ENCODE measurements around the gene TUT4.

The TUT4 gene

DNA sequence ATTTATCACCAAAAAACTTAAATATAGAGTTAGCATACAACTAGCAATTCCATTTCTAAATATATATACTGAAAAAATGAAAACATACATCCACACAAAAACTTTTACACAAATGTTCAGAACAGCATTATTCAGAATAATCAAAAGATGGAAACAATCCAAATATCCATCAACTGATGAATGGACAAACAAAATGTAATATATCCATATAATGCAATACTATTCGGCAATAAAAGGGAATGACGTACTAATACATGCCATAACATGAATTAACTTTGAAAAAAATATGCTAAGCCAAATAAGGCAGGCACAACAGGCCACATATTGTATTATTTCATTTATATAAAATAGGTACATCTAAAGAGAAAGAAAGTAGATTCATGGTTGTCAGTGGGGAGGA lies 33.9 kb downstream of the TUT4 start:
- DNase-seq (ENCODE audit: low read depth) = no peak

DNA sequence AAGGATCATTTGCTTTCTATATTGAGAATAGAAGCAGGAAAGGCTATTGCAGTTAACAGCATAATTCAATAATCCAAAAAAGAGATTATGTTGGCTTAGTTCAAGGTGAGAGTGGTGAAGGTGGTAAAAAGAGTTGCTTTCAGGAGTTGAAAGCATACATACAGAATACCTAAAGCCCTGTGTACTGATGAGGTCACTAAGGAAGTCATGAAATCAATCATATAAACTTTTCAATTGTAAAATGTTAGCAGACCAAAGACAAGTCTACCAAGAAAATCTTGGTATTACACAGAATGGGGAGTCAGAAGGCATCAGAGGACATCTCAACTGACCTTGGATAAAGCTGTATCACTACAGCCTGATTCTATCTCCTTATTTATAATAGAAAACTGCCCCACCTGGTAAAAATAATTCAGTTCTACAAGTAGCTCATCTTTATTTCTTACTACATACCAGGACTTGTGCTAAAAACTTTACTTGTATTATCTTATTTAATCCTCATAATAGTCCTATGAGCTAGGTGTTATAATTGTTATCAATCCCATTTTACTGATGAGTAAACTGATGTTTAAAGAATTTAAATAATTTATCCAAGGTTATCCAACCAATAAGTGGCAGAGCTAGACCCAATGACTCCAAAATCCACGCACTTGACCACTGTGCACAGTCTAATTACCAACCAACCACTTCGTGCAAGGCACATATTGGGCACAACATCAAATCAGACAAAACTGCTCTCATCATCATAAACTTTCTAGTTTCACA lies 40.9 kb downstream of the TUT4 start:
- H3K4me3 ChIP-seq (ENCODE audit: low read length) = no peak overlapping the region
- TF ChIP-seq, protein P1, sequence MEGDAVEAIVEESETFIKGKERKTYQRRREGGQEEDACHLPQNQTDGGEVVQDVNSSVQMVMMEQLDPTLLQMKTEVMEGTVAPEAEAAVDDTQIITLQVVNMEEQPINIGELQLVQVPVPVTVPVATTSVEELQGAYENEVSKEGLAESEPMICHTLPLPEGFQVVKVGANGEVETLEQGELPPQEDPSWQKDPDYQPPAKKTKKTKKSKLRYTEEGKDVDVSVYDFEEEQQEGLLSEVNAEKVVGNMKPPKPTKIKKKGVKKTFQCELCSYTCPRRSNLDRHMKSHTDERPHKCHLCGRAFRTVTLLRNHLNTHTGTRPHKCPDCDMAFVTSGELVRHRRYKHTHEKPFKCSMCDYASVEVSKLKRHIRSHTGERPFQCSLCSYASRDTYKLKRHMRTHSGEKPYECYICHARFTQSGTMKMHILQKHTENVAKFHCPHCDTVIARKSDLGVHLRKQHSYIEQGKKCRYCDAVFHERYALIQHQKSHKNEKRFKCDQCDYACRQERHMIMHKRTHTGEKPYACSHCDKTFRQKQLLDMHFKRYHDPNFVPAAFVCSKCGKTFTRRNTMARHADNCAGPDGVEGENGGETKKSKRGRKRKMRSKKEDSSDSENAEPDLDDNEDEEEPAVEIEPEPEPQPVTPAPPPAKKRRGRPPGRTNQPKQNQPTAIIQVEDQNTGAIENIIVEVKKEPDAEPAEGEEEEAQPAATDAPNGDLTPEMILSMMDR (conservative IDR thresholded peaks at IDR 0.05; ENCODE audit: low read depth, low read length) = no peak

More for the DNA sequence above, 33.9 kb downstream of the TUT4 start:
- TF ChIP-seq, protein P1 (conservative IDR thresholded peaks at IDR 0.05; ENCODE audit: low read depth, low read length) = no peak
- no peak overlapping the region for H3K4me3 ChIP-seq (ENCODE audit: low read length)

DNA sequence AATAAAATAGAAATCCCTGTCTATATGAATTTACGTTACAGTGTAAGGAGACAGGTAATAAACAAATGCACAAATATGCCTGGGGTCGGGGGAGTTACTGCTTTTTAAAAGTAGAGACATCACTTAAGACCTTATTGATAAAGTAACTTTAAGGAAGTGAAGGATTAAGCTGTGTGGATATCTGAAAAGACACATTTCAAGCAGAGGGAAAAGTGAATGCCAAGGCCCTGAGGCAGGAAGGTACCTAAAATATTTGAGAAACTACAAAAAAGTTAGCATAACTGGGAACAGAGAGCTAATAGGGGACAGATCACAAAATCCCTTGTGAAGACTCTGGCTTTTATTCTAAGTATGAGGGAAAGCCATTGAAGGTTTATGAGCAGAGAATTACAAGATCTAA lies 41.5 kb downstream of the TUT4 start:
- H3K4me3 ChIP-seq (ENCODE audit: low read length) = no peak overlapping the region
- no peak for DNase-seq (ENCODE audit: low read depth)
- TF ChIP-seq, protein P1 (conservative IDR thresholded peaks at IDR 0.05; ENCODE audit: low read depth, low read length) = no peak

More for the DNA sequence above, 40.9 kb downstream of the TUT4 start:
- no peak for DNase-seq (ENCODE audit: low read depth)

DNA sequence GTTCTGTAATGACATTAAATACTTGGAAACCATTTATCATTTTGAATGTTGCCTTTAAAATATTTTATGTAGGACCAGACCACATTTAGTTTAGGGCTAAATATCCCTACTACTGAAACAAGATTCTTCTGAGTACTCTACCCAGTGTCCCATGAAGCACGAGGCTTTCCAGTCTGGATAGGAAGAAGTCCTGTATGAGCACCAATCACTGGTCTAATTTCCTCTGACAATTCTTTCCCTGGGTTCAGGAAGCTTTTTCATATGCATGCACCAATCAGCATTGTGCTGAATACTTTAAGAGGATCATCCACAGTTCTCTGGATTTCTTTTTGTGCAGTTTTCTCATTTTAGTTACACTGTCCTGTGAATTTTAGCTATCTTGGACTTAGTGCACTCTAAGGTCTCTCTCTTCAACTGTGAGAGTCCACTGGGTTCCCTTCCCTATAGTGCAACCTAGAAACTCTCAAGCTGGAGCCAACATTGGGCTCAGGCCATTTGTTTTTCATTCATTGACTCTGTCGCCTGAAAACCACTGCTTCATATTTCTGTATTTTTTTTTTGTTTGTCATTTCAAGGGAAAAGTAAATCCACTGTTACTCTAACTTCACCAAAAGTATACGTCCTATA lies 45.9 kb downstream of the TUT4 start:
- DNase-seq (ENCODE audit: low read depth) = no peak
- TF ChIP-seq, protein P1 (conservative IDR thresholded peaks at IDR 0.05; ENCODE audit: low read depth, low read length) = no peak
- no peak overlapping the region for H3K4me3 ChIP-seq (ENCODE audit: low read length)

DNA sequence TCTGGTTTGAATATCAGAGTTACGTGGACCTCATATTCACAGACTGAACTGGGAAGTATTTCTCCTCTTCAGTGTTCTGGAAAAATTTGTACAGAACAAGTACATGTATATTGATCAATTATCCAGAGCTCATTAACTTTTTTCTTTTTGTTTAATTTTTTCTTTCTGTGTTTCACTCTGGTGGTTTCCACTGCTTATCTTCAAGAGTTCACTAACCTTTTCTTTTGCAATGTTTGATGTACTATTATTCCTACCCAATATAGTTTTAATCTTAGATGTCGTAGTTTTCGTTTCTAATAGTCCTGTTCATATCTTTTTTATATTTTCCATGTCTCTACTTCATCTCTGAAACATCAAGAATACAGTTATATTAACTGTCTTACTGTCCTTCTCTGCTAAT lies 46.5 kb downstream of the TUT4 start:
- no peak for DNase-seq (ENCODE audit: low read depth)
- no peak overlapping the region for H3K4me3 ChIP-seq (ENCODE audit: low read length)
- TF ChIP-seq, protein P1 (conservative IDR thresholded peaks at IDR 0.05; ENCODE audit: low read depth, low read length) = no peak

DNA sequence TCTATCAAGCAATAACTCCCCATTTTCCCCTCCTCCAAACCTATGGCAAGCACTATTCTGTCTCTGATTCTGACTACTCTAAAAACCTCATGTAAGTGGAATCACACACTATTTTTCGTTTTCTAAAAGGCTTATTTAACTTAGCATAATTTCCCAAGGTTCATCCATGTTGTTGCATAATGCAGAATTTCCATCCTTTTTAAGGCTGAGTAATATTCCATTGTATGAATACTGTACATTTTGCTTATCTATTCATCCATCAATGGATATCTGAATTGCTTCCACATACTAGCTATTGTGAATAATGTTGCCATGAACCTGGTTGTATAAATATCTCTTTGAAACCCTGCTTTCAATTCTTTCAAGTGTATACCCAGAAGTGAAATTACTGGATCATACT lies 48.2 kb downstream of the TUT4 start:
- TF ChIP-seq, protein P1 (conservative IDR thresholded peaks at IDR 0.05; ENCODE audit: low read depth, low read length) = no peak

DNA sequence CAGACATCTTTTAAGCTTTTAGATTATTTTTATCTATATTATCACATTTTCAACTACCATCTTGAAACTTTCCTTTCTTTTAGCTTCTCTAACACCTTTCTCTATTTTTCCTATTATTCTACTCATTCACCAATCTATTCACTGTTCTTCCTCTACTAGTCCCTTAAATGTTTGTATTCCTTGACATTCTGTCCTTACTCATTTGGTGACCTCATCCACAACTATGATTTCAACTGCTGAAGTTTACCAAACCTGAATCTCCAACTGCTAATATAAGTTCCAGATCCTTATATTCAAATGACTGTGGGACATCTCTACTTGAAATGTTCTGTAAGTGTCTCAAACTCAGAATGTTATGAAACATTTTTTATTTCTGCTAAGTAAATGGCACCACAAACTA lies 49.2 kb downstream of the TUT4 start:
- no peak for DNase-seq (ENCODE audit: low read depth)
- no peak overlapping the region for H3K4me3 ChIP-seq (ENCODE audit: low read length)
- TF ChIP-seq, protein P1 (conservative IDR thresholded peaks at IDR 0.05; ENCODE audit: low read depth, low read length) = no peak

More for the DNA sequence above, 48.2 kb downstream of the TUT4 start:
- no peak overlapping the region for H3K4me3 ChIP-seq (ENCODE audit: low read length)
- no peak for DNase-seq (ENCODE audit: low read depth)

Data from retinal pigment epithelial cell (primary cell).